ENCODE data around the gene ICA1L. TPM values are rescaled to one million over a fixed set of nuclear protein-coding genes. Genes with fewer than 3 reads are reported as not detected.

Gene ICA1L
- total and polyA plus RNA-seq, 2 of the 8 experiments (the other 6 are each of a cell fraction or from before 2014, with no cell fraction given): 1.1 to 3.4 TPM

GRCh38 chr2:202808754-202809153 lies 62.8 kb downstream of the ICA1L start:
- Histone ChIP-seq H3K4me1 (replicated peaks in 1 of 4; ENCODE audit: control insufficient read depth in 3 of 4, insufficient read depth in 4 of 4, low read length in 3 of 4) (peaks cover 0 to 5% (median 0%) of the 10 kb centered on the region in 4 experiments; a peak in 1 of 7 replicates), H4K8ac (ENCODE audit: extremely low read depth, insufficient read depth, low read length) (no peak overlapping the region), H3K23ac (ENCODE audit: insufficient read length) (no peak overlapping the region), H3K9me3 (ENCODE audit: insufficient read depth in 2 of 2, low read depth in 1 of 2, low read length in 1 of 2) (no peaks in the 10 kb centered on the region), H2BK12ac (ENCODE audit: low read depth, low read length) (no peak overlapping the region), H3K79me2 (ENCODE audit: control insufficient read depth in 1 of 2, insufficient read depth in 2 of 2, low read length in 2 of 2) (no peaks in the 10 kb centered on the region), H4K20me1 (replicated peaks in 1 of 2; ENCODE audit: control insufficient read depth in 1 of 2, insufficient read depth in 2 of 2, low read length in 2 of 2) (no peaks in the 10 kb centered on the region), H3K9ac (replicated peaks in 1 of 4; ENCODE audit: extremely low read depth in 1 of 4, low read depth in 3 of 4, low read length in 3 of 4) (no peak overlapping the region), H3K18ac (ENCODE audit: extremely low read depth, low read length) (no peak overlapping the region), H3K36me3 (ENCODE audit: control insufficient read depth in 2 of 4, insufficient read depth in 4 of 4, low read length in 3 of 4) (no peaks in the 10 kb centered on the region; a peak in 1 of 8 replicates), H3K56ac (replicated peaks; ENCODE audit: insufficient read length, low read depth, low read length) (no peak overlapping the region), H3K23me2 (ENCODE audit: low read depth, low read length) (no peaks in the 10 kb centered on the region), H3K79me1 (ENCODE audit: low read depth, low read length) (no peaks in the 10 kb centered on the region), H2BK120ac (replicated peaks; ENCODE audit: low read depth, low read length) (no peak overlapping the region), H2BK20ac (ENCODE audit: low read length) (no peak overlapping the region), H2AFZ (ENCODE audit: low read length) (no peak overlapping the region), H2BK15ac (ENCODE audit: low read length) (no peak overlapping the region), H2AK5ac (ENCODE audit: low read depth, low read length) (no peak overlapping the region), H3K4ac (replicated peaks; ENCODE audit: insufficient read length, low read depth, low read length) (no peak overlapping the region), H3K27ac (ENCODE audit: low read depth, low read length) (no peak overlapping the region), H3K14ac (ENCODE audit: insufficient read length) (no peak overlapping the region), H3K4me2 (ENCODE audit: insufficient read depth in 1 of 2, low read depth in 2 of 2, low read length in 2 of 2) (no peak overlapping the region), H4K91ac (replicated peaks; ENCODE audit: insufficient read length, low read length) (no peak overlapping the region), H4K5ac (ENCODE audit: insufficient read length, low read depth, low read length) (no peak overlapping the region), H2BK5ac (ENCODE audit: low read depth, low read length) (no peak overlapping the region), H3K4me3 (ENCODE audit: extremely low read depth in 1 of 4, insufficient read depth in 2 of 4, low read depth in 3 of 4, low read length in 4 of 4) (no peak overlapping the region), H3K27me3 (replicated peaks in 1 of 4; ENCODE audit: control insufficient read depth in 3 of 4, extremely low read depth in 1 of 4, insufficient read depth in 3 of 4, low read length in 3 of 4) (no peaks in the 10 kb centered on the region)
- ChIA-PET POLR2A (ENCODE audit: partially characterized antibody) (no interaction called here), CTCF (ENCODE audit: partially characterized antibody) (interaction anchor here (1.0 kb wide), 1 partner anchor 234 kb away, joined by 3 read pairs; no protein-coding TSS in a partner anchor)
- TF ChIP-seq BCL11A (IDR thresholded peaks at IDR 0.05; ENCODE audit: low read depth in 2 of 2, low read length in 2 of 2): no peak
- no peak for TF ChIP-seq BRCA1 (IDR thresholded peaks at IDR 0.05; ENCODE audit: low read depth, low read length)
- TF ChIP-seq KDM4A (IDR thresholded peaks at IDR 0.05; ENCODE audit: low read depth, low read length, severe bottlenecking): no peak
- TF ChIP-seq CEBPB (IDR thresholded peaks at IDR 0.05; ENCODE audit: low read depth, low read length): no peak
- TF ChIP-seq SUZ12 (IDR thresholded peaks at IDR 0.05; ENCODE audit: low read length): no peak
- no peak for TF ChIP-seq FOSL1 (IDR thresholded peaks at IDR 0.05; ENCODE audit: insufficient read depth, low read depth, low read length)
- no peak for TF ChIP-seq NANOG (IDR thresholded peaks at IDR 0.05; ENCODE audit: insufficient read depth, low read depth, low read length, poor library complexity, severe bottlenecking)
- WGBS, 2 experiments (ENCODE audit: extremely low coverage in 1 of 2, insufficient coverage in 1 of 2, insufficient read length in 1 of 2, insufficient replicate concordance in 2 of 2, low coverage in 1 of 2, low lambda C conversion rate in 2 of 2, missing lambda C conversion rate in 1 of 2): 88% methylated on average over 3 of the region's 3 CpGs; no CpG with 5 or more reads in 1 of the 2 experiments
- FAIRE-seq (no peak), DNase-seq (ENCODE audit: low read depth in 1 of 2, low spot score in 2 of 2) (no peak)
